CD8-positive, alpha-beta memory T cell (primary cell): Measurements from ENCODE around the gene LIMCH1. TPM values are rescaled to one million over a fixed set of nuclear protein-coding genes. Genes with fewer than 3 reads are reported as not detected.

Source experiments
- CTCF ChIA-PET: fragments of 350-600 bp; sonication (Branson Sonifier 250); formaldehyde crosslinking; loops from one replicate; lab custom pipeline; 2021; ENCODE audit warnings: antibody characterized with exemption; lab: Charles Lee
- POLR2A ChIA-PET: fragments of 350-600 bp; sonication (Branson Sonifier 250); formaldehyde crosslinking; loops from one replicate; lab custom pipeline; 2021; ENCODE audit warnings: antibody characterized with exemption; lab: Charles Lee
- DNase-seq, 5 donors: peaks; one replicate each; pipeline versions ENCODE4 v3.0.0 to v3.0.0-alpha.2; 2020 to 2022; ENCODE audit warnings: mixed read lengths in 1 of 5
- H3K27ac ChIP-seq: one replicate; pipeline ENCODE4 v1.7.0; 2013; ENCODE audit warnings: low read depth, mild to moderate bottlenecking, low read length, moderate library complexity
- H3K27me3 ChIP-seq: 2 replicates; pipeline ENCODE4 v1.7.0; 2013; ENCODE audit warnings: low read length, mild to moderate bottlenecking; ENCODE audit not compliant: insufficient read depth, poor library complexity, severe bottlenecking
- H3K36me3 ChIP-seq: 2 replicates; pipeline ENCODE4 v1.7.0; 2013; ENCODE audit warnings: mild to moderate bottlenecking, low read length, moderate library complexity; ENCODE audit not compliant: insufficient read depth
- H3K4me1 ChIP-seq: 2 replicates; pipeline ENCODE4 v1.7.0; 2013; ENCODE audit warnings: mild to moderate bottlenecking, low read length, moderate library complexity; ENCODE audit not compliant: insufficient read depth
- H3K4me3 ChIP-seq: 2 replicates; pipeline ENCODE4 v1.7.0; 2013; ENCODE audit warnings: mild to moderate bottlenecking, low read length
- H3K9me3 ChIP-seq: 2 replicates; pipeline ENCODE4 v1.7.0; 2013; ENCODE audit warnings: mild to moderate bottlenecking, low read length
- H3K27ac Mint-ChIP-seq, 8 donors: one replicate each; pipeline ENCODE4 v1.8.0; 2020 to 2021; ENCODE audit warnings: mixed read lengths in 8 of 8, mild to moderate bottlenecking in 6 of 8, inconsistent platforms in 3 of 8, moderate library complexity in 3 of 8
- H3K27me3 Mint-ChIP-seq, 2 donors: one replicate each; pipeline ENCODE4 v1.8.0; 2020 to 2021; ENCODE audit warnings: mixed read lengths in 2 of 2, mild to moderate bottlenecking in 1 of 2, moderate library complexity in 1 of 2
- H3K36me3 Mint-ChIP-seq, 3 donors: one replicate each; pipeline ENCODE4 v1.8.0; 2020 to 2021; ENCODE audit warnings: mixed read lengths in 3 of 3, inconsistent platforms in 1 of 3, mild to moderate bottlenecking in 1 of 3
- H3K4me1 Mint-ChIP-seq, 3 donors: one replicate each; pipeline ENCODE4 v1.8.0; 2020 to 2021; ENCODE audit warnings: mixed read lengths in 3 of 3, inconsistent platforms in 1 of 3, mild to moderate bottlenecking in 1 of 3
- H3K4me3 Mint-ChIP-seq, 7 donors: one replicate each; pipeline ENCODE4 v1.8.0; 2020 to 2021; ENCODE audit warnings: mixed read lengths in 7 of 7, mild to moderate bottlenecking in 6 of 7, moderate library complexity in 4 of 7, inconsistent platforms in 2 of 7
- H3K9me3 Mint-ChIP-seq, 5 donors: one replicate each; pipeline ENCODE4 v1.8.0; 2020 to 2022; ENCODE audit warnings: mixed read lengths in 5 of 5, mild to moderate bottlenecking in 3 of 5, moderate library complexity in 2 of 5, inconsistent platforms in 1 of 5
- polyA plus RNA-seq: library from polyadenylated mRNA; unstranded; fragments of 300-500 nt; fragmentation: Illumina TruSeq; gene quantifications from one replicate; pipeline ENCODE4 v1.2.3, GENCODE V29; 2021
- total RNA-seq, 2 experiments: library from RNA; stranded (reverse); gene quantifications; one replicate each; pipeline ENCODE4 v1.2.3, GENCODE V29; 2021

LIMCH1 gene
- total and polyA plus RNA-seq, 3 experiments from 2014 or later = not detected

- Mint-ChIP-seq H3K27ac (no peak overlapping the region), H3K36me3 (no peaks in the 10 kb centered on the region), H3K9me3 (peaks cover 0 to 6% (median 4%) of the 10 kb centered on the region in 5 donors), H3K4me3 (no peak overlapping the region), H3K4me1 (no peaks in the 10 kb centered on the region), H3K27me3 (no peaks in the 10 kb centered on the region)
- no peaks in the 10 kb centered on the region for H3K36me3 ChIP-seq
- H3K27me3 ChIP-seq = no peaks in the 10 kb centered on the region
- ChIA-PET CTCF (no interaction called here), POLR2A (no interaction called here)
- no peak for DNase-seq
- no peak overlapping the region for H3K27ac ChIP-seq
- no peaks in the 10 kb centered on the region for H3K4me1 ChIP-seq
- H3K9me3 ChIP-seq = no peaks in the 10 kb centered on the region
- H3K4me3 ChIP-seq = no peak overlapping the region
Measured at GRCh38 chr4:41507291-41507947, 30.5 kb upstream of the LIMCH1 start.

- H3K9me3 ChIP-seq = no peaks in the 10 kb centered on the region
- no peaks in the 10 kb centered on the region for H3K36me3 ChIP-seq
- DNase-seq = no peak
- Mint-ChIP-seq H3K27ac (no peak overlapping the region), H3K27me3 (no peaks in the 10 kb centered on the region), H3K36me3 (no peaks in the 10 kb centered on the region), H3K4me3 (no peak overlapping the region), H3K4me1 (no peaks in the 10 kb centered on the region), H3K9me3 (peaks cover 0 to 7% (median 2%) of the 10 kb centered on the region in 5 donors)
- H3K27me3 ChIP-seq = no peaks in the 10 kb centered on the region
- H3K4me3 ChIP-seq = no peak overlapping the region
- POLR2A ChIA-PET = no interaction called here
- H3K27ac ChIP-seq = no peak overlapping the region
- no peaks in the 10 kb centered on the region for H3K4me1 ChIP-seq
- CTCF ChIA-PET = no interaction called here
Measured at GRCh38 chr4:41509451-41509866, 28.5 kb upstream of the LIMCH1 start.

GRCh38 chr4:41510179-41510578 lies 27.8 kb upstream of the LIMCH1 start:
- Mint-ChIP-seq H3K4me3 (no peak overlapping the region), H3K36me3 (no peaks in the 10 kb centered on the region), H3K27ac (no peak overlapping the region), H3K27me3 (no peaks in the 10 kb centered on the region), H3K9me3 (peaks cover 0 to 7% (median 2%) of the 10 kb centered on the region in 5 donors), H3K4me1 (no peaks in the 10 kb centered on the region)
- ChIA-PET CTCF (no interaction called here), POLR2A (no interaction called here)
- no peak overlapping the region for H3K27ac ChIP-seq
- H3K27me3 ChIP-seq = no peaks in the 10 kb centered on the region
- no peaks in the 10 kb centered on the region for H3K36me3 ChIP-seq
- DNase-seq = no peak
- no peaks in the 10 kb centered on the region for H3K9me3 ChIP-seq
- no peak overlapping the region for H3K4me3 ChIP-seq
- H3K4me1 ChIP-seq = no peaks in the 10 kb centered on the region

- H3K9me3 Mint-ChIP-seq = peaks cover 0 to 7% (median 2%) of the 10 kb centered on the region in 5 donors
- Histone ChIP-seq H3K36me3 (no peaks in the 10 kb centered on the region), H3K4me3 (no peak overlapping the region), H3K27me3 (no peaks in the 10 kb centered on the region), H3K4me1 (no peaks in the 10 kb centered on the region), H3K27ac (no peak overlapping the region), H3K9me3 (no peaks in the 10 kb centered on the region)
- H3K27ac Mint-ChIP-seq = no peak overlapping the region
- ChIA-PET CTCF (no interaction called here), POLR2A (no interaction called here)
- H3K36me3 Mint-ChIP-seq = no peaks in the 10 kb centered on the region
- H3K4me1 Mint-ChIP-seq = no peaks in the 10 kb centered on the region
- no peak overlapping the region for H3K4me3 Mint-ChIP-seq
- H3K27me3 Mint-ChIP-seq = peaks cover 0 to 1% of the 10 kb centered on the region in 2 donors
- DNase-seq = no peak
Measured at GRCh38 chr4:41512136-41512535, 25.8 kb upstream of the LIMCH1 start.

- Mint-ChIP-seq H3K4me3 (no peak overlapping the region), H3K27ac (no peak overlapping the region), H3K27me3 (peaks cover 0 to 1% of the 10 kb centered on the region in 2 donors), H3K9me3 (peaks cover 0 to 7% (median 2%) of the 10 kb centered on the region in 5 donors), H3K4me1 (no peaks in the 10 kb centered on the region), H3K36me3 (no peaks in the 10 kb centered on the region)
- H3K4me3 ChIP-seq = no peak overlapping the region
- H3K36me3 ChIP-seq = no peaks in the 10 kb centered on the region
- no peak for DNase-seq
- no peak overlapping the region for H3K27ac ChIP-seq
- no peaks in the 10 kb centered on the region for H3K9me3 ChIP-seq
- POLR2A ChIA-PET = no interaction called here
- CTCF ChIA-PET = no interaction called here
- no peaks in the 10 kb centered on the region for H3K4me1 ChIP-seq
- H3K27me3 ChIP-seq = no peaks in the 10 kb centered on the region
Measured at GRCh38 chr4:41512596-41512995, 25.4 kb upstream of the LIMCH1 start.

- H3K36me3 ChIP-seq = no peaks in the 10 kb centered on the region
- DNase-seq = no peak
- Mint-ChIP-seq H3K4me1 (no peaks in the 10 kb centered on the region), H3K27ac (no peak overlapping the region), H3K9me3 (peaks cover 0 to 5% (median 2%) of the 10 kb centered on the region in 5 donors), H3K27me3 (peaks cover 0 to 1% of the 10 kb centered on the region in 2 donors), H3K4me3 (no peak overlapping the region), H3K36me3 (no peaks in the 10 kb centered on the region)
- no peaks in the 10 kb centered on the region for H3K27me3 ChIP-seq
- no peak overlapping the region for H3K27ac ChIP-seq
- ChIA-PET POLR2A (no interaction called here), CTCF (no interaction called here)
- H3K9me3 ChIP-seq = no peaks in the 10 kb centered on the region
- H3K4me3 ChIP-seq = no peak overlapping the region
- no peaks in the 10 kb centered on the region for H3K4me1 ChIP-seq
Measured at GRCh38 chr4:41514169-41514568, 23.8 kb upstream of the LIMCH1 start.

GRCh38 chr4:41514766-41515481 lies 23.0 kb upstream of the LIMCH1 start:
- Histone ChIP-seq H3K9me3 (no peaks in the 10 kb centered on the region), H3K4me1 (no peaks in the 10 kb centered on the region), H3K36me3 (no peaks in the 10 kb centered on the region), H3K27ac (no peak overlapping the region), H3K4me3 (no peak overlapping the region), H3K27me3 (no peaks in the 10 kb centered on the region)
- DNase-seq = no peak
- Mint-ChIP-seq H3K4me1 (no peaks in the 10 kb centered on the region), H3K4me3 (no peak overlapping the region), H3K9me3 (peaks cover 0 to 6% (median 2%) of the 10 kb centered on the region in 5 donors), H3K27me3 (peaks cover 0 to 1% of the 10 kb centered on the region in 2 donors), H3K27ac (no peak overlapping the region), H3K36me3 (no peaks in the 10 kb centered on the region)
- POLR2A ChIA-PET = no interaction called here
- CTCF ChIA-PET = no interaction called here

- Mint-ChIP-seq H3K27ac (no peak overlapping the region), H3K4me3 (no peak overlapping the region), H3K9me3 (peaks cover 0 to 5% (median 0%) of the 10 kb centered on the region in 5 donors), H3K36me3 (no peaks in the 10 kb centered on the region), H3K27me3 (peaks cover 0 to 1% of the 10 kb centered on the region in 2 donors), H3K4me1 (no peaks in the 10 kb centered on the region)
- no peak overlapping the region for H3K27ac ChIP-seq
- ChIA-PET POLR2A (no interaction called here), CTCF (no interaction called here)
- DNase-seq = no peak
- no peak overlapping the region for H3K4me3 ChIP-seq
- no peaks in the 10 kb centered on the region for H3K4me1 ChIP-seq
- H3K27me3 ChIP-seq = no peaks in the 10 kb centered on the region
- no peaks in the 10 kb centered on the region for H3K9me3 ChIP-seq
- no peaks in the 10 kb centered on the region for H3K36me3 ChIP-seq
Measured at GRCh38 chr4:41517121-41517520, 20.8 kb upstream of the LIMCH1 start.
